ENCODE measurements around the gene ZFP36L1. TPM values are rescaled to one million over a fixed set of nuclear protein-coding genes. Genes with fewer than 3 reads are reported as not detected.

Gene ZFP36L1
- total and polyA plus RNA-seq, 2 of the 13 experiments (the other 11 are each of a cell fraction or from before 2014, with no cell fraction given), result 7.4 to 10.2 TPM

- TF ChIP-seq ZNF646 (CRISPR knock-in tag; IDR thresholded peaks at IDR 0.05) (no peak), SOX6 (IDR thresholded peaks at IDR 0.05) (no peak), SOX6 (CRISPR knock-in tag; IDR thresholded peaks at IDR 0.05) (peak; percentile 67), ZNF747 (CRISPR knock-in tag; IDR thresholded peaks at IDR 0.05; ENCODE audit: borderline replicate concordance) (no peak), ZNF674 (CRISPR knock-in tag; IDR thresholded peaks at IDR 0.05; ENCODE audit: low read depth) (no peak), MAZ (IDR thresholded peaks at IDR 0.05; ENCODE audit: borderline replicate concordance, low read depth, low read length) (peak; percentile 46; the same call in 1 of the 2 replicates), MAZ (CRISPR knock-in tag; IDR thresholded peaks at IDR 0.05; ENCODE audit: low read depth) (peak; percentile 58; the same call in 1 of the 2 replicates), AHDC1 (CRISPR knock-in tag; IDR thresholded peaks at IDR 0.05; ENCODE audit: borderline replicate concordance) (no peak), ZNF512B (CRISPR knock-in tag; IDR thresholded peaks at IDR 0.05; ENCODE audit: borderline replicate concordance) (no peak), ZNF468 (CRISPR knock-in tag; IDR thresholded peaks at IDR 0.05) (no peak), ZNF362 (CRISPR knock-in tag; IDR thresholded peaks at IDR 0.05; ENCODE audit: borderline replicate concordance) (peak; percentile 18; the same call in 1 of the 2 replicates)
Measured at GRCh38 chr14:68816183-68816942, 23.5 kb upstream of the ZFP36L1 start (continued).

All from HepG2 (cell line).